ENCODE measurements around the gene LCTL.

The LCTL gene

DNA sequence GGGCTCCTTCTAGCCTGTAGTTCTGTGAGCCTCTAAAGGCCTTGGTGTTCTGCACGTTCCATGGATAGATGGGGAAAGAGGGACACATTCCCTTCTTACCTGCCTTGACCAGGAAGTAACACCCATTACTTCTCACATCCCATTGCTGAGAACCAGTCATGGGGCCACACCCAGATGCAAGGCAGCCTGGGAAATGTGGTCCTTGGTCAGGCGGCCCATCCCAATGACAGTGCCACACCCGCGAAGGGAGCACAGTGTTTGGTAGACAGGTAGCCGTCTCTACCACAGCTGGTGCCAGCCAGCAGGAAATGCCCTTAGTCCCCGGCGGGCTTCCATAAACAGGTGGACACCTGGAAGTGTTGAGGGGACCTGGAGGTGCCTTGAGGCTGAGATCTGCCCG lies 23.2 kb upstream of the LCTL start:
- H3K4me3 ChIP-seq (ENCODE audit: low read length) = no peak overlapping the region
- H3K4me2 ChIP-seq (ENCODE audit: low read length) = no peak overlapping the region
- no peaks in the 10 kb centered on the region for H3K9me3 ChIP-seq (replicated peaks; ENCODE audit: low read length)
- no peaks in the 10 kb centered on the region for H3K4me1 ChIP-seq (ENCODE audit: control insufficient read depth, insufficient read depth, low read length)
- no peaks in the 10 kb centered on the region for H3K36me3 ChIP-seq (ENCODE audit: insufficient read depth, low read length)
- no peak overlapping the region for H3K9ac ChIP-seq (ENCODE audit: low read depth, low read length)
- H3K27me3 ChIP-seq (ENCODE audit: control insufficient read depth, insufficient read depth, low read length) = peaks cover 64% of the 10 kb centered on the region

DNA sequence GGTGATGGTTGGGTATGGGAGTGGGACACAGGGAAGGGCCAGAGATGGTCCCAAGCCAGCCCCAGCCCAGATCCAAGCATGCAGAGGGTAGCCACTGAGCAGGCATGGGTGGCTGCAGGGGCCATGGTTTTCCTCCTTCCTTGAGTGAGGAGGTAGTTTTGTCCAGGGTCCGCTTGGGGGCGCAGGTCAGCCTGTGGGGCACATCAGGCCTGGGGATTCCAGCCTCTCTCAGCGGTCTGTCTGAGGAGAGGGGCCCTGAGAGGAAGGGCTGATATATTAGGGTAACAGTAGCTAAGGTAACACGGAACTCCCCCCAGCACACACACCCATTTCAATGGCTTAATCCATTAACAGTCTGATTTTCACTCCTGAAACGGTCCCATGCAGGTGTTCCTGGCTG lies 22.7 kb upstream of the LCTL start:
- peaks cover 60% of the 10 kb centered on the region for H3K27me3 ChIP-seq (ENCODE audit: control insufficient read depth, insufficient read depth, low read length)
- H3K4me2 ChIP-seq (ENCODE audit: low read length) = no peak overlapping the region
- no peaks in the 10 kb centered on the region for H3K36me3 ChIP-seq (ENCODE audit: insufficient read depth, low read length)
- H3K9me3 ChIP-seq (replicated peaks; ENCODE audit: low read length) = no peaks in the 10 kb centered on the region
- no peak overlapping the region for H3K4me3 ChIP-seq (ENCODE audit: low read length)
- H3K4me1 ChIP-seq (ENCODE audit: control insufficient read depth, insufficient read depth, low read length) = no peaks in the 10 kb centered on the region
- no peak overlapping the region for H3K9ac ChIP-seq (ENCODE audit: low read depth, low read length)

DNA sequence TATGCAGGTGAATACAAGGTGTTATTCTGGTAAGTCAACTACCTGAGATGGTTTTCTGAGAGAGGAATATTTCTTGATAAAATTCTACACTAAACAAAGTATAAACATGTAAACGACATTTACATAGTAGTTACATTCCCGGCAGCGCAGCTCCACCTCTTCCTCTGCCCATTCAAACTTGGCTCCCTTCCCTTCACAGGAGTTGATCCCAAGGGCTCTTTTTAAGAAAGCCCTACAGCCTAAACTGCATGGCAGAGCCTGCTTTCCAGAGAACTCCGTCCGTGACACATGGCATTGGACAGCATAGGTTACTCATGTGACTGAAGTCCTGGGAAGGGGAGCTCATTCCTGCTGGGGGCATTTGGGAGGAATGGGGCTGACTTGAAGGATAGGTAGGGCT lies 22.0 kb upstream of the LCTL start:
- peaks cover 53% of the 10 kb centered on the region for H3K27me3 ChIP-seq (ENCODE audit: control insufficient read depth, insufficient read depth, low read length)
- H3K36me3 ChIP-seq (ENCODE audit: insufficient read depth, low read length) = no peaks in the 10 kb centered on the region
- no peak overlapping the region for H3K4me3 ChIP-seq (ENCODE audit: low read length)
- H3K9ac ChIP-seq (ENCODE audit: low read depth, low read length) = no peak overlapping the region
- H3K9me3 ChIP-seq (replicated peaks; ENCODE audit: low read length) = no peaks in the 10 kb centered on the region
- H3K4me1 ChIP-seq (ENCODE audit: control insufficient read depth, insufficient read depth, low read length) = no peaks in the 10 kb centered on the region
- H3K4me2 ChIP-seq (ENCODE audit: low read length) = no peak overlapping the region

DNA sequence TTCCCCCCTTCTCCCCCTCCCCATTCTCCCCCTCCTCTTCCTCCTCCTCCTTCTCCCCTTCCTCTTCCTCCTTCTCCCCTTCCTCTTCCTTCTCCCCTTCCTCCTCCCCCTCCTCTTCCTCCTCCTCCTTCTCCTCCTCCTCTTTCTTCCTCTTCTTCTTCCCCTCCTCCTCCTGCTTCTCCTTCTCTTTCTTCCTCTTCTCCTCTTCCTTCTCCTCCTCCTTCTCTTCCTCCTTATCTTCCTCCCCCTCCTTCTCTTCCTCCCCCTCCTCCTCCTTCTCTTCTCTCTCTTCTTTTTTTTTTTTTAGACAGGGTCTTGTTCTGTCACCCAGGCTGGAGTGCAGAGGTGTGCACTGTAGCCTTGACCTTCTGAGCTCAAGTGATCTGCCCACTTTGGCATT lies 21.2 kb upstream of the LCTL start:
- no peaks in the 10 kb centered on the region for H3K9me3 ChIP-seq (replicated peaks; ENCODE audit: low read length)
- no peak overlapping the region for H3K4me2 ChIP-seq (ENCODE audit: low read length)
- H3K9ac ChIP-seq (ENCODE audit: low read depth, low read length) = no peak overlapping the region
- H3K4me1 ChIP-seq (ENCODE audit: control insufficient read depth, insufficient read depth, low read length) = no peaks in the 10 kb centered on the region
- H3K4me3 ChIP-seq (ENCODE audit: low read length) = no peak overlapping the region
- no peaks in the 10 kb centered on the region for H3K36me3 ChIP-seq (ENCODE audit: insufficient read depth, low read length)
- peaks cover 50% of the 10 kb centered on the region for H3K27me3 ChIP-seq (ENCODE audit: control insufficient read depth, insufficient read depth, low read length)

DNA sequence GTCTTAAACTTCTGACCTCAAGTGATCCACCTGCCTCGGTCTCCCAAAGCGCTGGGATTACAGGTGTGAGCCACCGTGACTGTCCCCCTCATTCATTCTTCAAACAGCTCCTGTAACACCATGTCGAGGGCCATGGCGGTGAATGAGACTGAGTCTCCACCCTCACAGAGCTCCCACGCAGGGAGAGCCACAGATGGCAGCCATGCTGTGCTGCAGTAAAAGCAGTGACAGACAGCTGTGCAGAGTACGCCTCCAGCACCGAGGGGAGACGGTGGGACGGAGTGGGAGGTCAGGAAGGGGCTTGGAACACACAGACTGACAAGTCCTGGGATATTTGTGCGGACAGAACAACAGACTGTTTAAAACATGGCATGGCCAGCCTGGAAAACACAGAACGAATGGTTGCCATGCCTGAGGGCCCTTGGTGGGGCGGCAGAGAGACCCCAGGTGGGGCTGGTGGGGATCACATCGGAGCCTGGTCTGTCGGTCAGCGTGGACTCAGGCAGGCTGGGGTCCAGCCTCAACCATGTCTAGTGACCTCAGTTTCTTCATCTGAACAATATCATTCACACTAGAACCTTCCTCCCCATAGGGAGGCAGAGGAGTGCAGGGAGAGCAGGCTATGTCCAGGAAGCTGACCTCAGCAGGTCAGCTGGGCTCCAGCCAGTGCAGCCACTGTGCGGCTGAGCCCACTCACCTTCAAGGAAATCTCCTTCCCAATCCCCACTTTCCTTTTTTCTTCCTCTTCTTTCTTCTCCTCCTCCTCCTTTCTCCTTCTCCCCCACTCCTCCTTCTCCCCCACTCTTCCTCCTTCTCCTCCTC lies 20.6 kb upstream of the LCTL start:
- no peaks in the 10 kb centered on the region for H3K9me3 ChIP-seq (replicated peaks; ENCODE audit: low read length)
- no peak overlapping the region for H3K9ac ChIP-seq (ENCODE audit: low read depth, low read length)
- H3K4me2 ChIP-seq (ENCODE audit: low read length) = no peak overlapping the region
- no peak overlapping the region for H3K4me3 ChIP-seq (ENCODE audit: low read length)
- peaks cover 50% of the 10 kb centered on the region for H3K27me3 ChIP-seq (ENCODE audit: control insufficient read depth, insufficient read depth, low read length)
- H3K36me3 ChIP-seq (ENCODE audit: insufficient read depth, low read length) = no peaks in the 10 kb centered on the region
- no peaks in the 10 kb centered on the region for H3K4me1 ChIP-seq (ENCODE audit: control insufficient read depth, insufficient read depth, low read length)

DNA sequence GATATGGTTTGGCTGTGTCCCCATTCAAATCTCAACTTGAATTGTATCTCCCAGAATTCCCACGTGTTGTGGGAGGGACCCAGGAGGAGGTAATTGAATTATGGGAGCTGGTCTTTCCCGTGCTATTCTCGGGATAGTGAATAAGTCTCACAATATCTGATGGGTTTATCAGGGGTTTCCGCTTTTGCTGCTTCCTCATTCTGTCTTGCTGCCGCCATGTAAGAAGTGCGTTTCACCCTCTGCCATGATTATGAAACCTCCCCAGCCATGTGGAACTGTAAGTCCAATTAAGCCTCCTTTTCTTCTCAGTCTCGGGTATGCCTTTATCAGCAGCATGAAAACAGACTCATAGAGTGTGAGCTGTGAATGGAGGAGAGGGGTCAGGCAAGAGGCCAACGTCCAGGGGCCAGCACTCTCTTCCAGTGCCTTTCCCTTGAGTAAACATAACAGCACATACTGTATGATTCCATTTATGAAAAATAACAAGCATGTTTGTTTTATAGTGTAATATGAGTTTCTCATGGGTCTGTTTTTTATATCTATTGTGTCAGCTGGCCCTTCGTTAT lies 16.3 kb upstream of the LCTL start:
- Histone ChIP-seq H3K36me3 (ENCODE audit: insufficient read depth, low read length) (no peaks in the 10 kb centered on the region), H3K4me3 (ENCODE audit: low read length) (no peak overlapping the region), H3K4me1 (ENCODE audit: control insufficient read depth, insufficient read depth, low read length) (peaks cover 13% of the 10 kb centered on the region), H3K9me3 (replicated peaks; ENCODE audit: low read length) (no peaks in the 10 kb centered on the region), H3K27me3 (ENCODE audit: control insufficient read depth, insufficient read depth, low read length) (peaks cover 16% of the 10 kb centered on the region), H3K9ac (ENCODE audit: low read depth, low read length) (no peak overlapping the region), H3K4me2 (ENCODE audit: low read length) (no peak overlapping the region)

DNA sequence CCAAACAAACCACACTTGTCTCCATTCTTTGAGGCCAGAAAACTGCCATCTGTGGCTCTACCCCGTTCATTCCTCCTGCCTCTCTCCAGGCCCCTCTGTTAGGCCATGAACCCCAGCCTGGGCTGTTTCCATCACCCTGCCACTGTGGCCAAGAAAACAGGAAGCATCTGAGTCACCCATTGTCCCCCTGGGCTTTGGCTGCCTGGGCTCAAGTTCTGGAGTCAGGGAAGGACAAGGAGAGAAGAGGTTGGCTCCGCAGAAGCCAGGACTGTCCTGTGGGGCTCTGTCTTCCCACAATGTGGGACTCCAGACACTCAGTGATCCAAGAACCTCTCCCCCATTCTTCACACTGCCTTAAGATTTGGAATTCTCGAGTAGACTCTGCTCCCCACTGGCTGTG lies 14.8 kb upstream of the LCTL start:
- Histone ChIP-seq H3K36me3 (ENCODE audit: insufficient read depth, low read length) (no peaks in the 10 kb centered on the region), H3K9ac (ENCODE audit: low read depth, low read length) (no peak overlapping the region), H3K4me3 (ENCODE audit: low read length) (no peak overlapping the region), H3K4me2 (ENCODE audit: low read length) (no peak overlapping the region), H3K9me3 (replicated peaks; ENCODE audit: low read length) (no peaks in the 10 kb centered on the region), H3K27me3 (ENCODE audit: control insufficient read depth, insufficient read depth, low read length) (peaks cover 7% of the 10 kb centered on the region), H3K4me1 (ENCODE audit: control insufficient read depth, insufficient read depth, low read length) (peaks cover 13% of the 10 kb centered on the region)

DNA sequence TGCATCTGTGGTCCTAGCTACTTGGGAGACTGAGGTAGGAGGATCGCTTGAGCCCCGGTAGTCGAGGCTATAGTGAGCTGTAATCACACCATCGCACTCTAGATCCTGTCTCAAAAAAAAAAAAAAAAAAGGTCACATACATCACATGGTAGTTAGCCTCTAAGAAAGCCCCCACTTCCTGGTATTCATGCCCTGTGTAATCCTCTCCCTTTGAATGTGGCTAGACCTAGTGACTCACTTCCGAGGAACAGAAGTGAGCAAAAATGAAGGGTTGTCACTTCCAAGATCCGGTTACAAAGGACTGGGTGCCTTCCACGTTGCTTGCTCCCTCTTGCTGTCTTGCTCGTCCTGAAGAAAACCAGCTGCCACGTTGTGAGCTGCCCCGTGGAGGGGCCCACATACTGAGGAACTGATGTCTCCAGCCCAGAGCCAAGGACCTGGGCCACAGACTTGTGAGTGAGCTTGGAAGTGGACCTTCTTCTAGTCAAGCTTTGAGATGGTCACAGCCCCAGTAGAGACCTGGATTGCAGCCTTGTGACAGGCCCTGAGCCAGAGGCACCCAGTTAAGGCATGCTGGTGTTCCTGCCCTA lies 12.6 kb upstream of the LCTL start:
- Histone ChIP-seq H3K36me3 (ENCODE audit: insufficient read depth, low read length) (no peaks in the 10 kb centered on the region), H3K9me3 (replicated peaks; ENCODE audit: low read length) (no peaks in the 10 kb centered on the region), H3K27me3 (ENCODE audit: control insufficient read depth, insufficient read depth, low read length) (no peaks in the 10 kb centered on the region), H3K4me1 (ENCODE audit: control insufficient read depth, insufficient read depth, low read length) (peaks cover 13% of the 10 kb centered on the region), H3K9ac (ENCODE audit: low read depth, low read length) (no peak overlapping the region), H3K4me3 (ENCODE audit: low read length) (no peak overlapping the region), H3K4me2 (ENCODE audit: low read length) (no peak overlapping the region)

DNA sequence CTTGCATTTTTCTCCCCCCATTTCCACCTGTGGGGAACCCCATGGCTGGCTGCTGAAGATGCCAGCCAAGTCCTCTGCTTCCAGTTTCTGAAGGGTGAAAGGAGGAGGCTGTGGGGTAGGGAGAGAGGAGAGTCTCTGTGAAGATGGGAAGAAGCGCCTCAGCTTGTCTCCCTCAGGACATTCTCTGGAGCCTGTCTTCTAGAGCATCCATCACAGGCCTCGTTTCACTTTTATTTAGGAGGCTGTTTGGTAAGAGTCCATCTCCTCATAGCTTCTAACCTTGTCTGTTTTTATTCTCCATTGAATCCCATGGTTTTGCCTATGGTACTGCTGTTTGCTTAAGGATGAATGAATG lies 8.8 kb upstream of the LCTL start:
- Histone ChIP-seq H3K36me3 (ENCODE audit: insufficient read depth, low read length) (no peaks in the 10 kb centered on the region), H3K9ac (ENCODE audit: low read depth, low read length) (no peak overlapping the region), H3K4me1 (ENCODE audit: control insufficient read depth, insufficient read depth, low read length) (peaks cover 7% of the 10 kb centered on the region)

DNA sequence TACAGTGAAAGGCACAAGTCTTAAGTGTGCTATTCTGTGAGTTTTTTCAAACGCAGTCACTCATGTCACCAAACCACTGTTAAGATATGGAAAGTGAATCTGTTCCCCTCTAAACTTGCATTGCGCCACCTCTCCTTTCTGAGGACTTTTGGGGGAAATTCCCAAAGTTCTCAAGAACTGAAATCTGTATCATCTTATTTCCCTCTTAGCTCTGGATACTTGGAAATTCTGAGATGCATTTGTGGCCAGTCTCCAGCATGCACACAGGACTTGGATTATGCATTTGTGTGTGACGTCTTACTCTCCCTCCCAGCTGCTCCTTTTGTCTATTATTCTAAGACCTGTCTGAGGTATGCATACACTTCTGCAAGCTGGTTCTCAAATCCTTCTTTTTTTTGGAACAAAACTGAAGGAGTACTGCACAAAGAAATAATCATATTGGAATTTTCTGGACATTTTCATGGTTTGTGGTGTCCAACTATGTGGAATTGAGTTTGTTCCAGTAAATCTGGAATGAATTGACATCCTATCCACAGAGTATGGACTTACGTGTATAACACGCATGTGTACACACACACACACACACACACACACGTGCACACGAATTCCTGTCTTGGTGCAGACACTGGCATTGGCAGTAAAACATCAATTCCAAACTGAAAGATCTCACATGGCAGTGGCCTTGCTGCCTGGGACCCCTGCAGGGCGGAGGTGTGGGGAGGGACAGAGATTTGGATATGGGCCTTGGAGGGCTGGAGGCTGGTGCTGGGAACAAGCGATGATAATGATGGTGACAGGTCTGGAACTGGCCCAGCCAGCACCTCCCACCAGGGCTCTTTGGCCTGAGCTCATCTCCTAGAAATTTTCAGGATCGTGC lies 8.2 kb upstream of the LCTL start:
- Histone ChIP-seq H3K4me1 (ENCODE audit: control insufficient read depth, insufficient read depth, low read length) (peaks cover 7% of the 10 kb centered on the region), H3K27me3 (ENCODE audit: control insufficient read depth, insufficient read depth, low read length) (no peaks in the 10 kb centered on the region), H3K9me3 (replicated peaks; ENCODE audit: low read length) (no peaks in the 10 kb centered on the region), H3K4me3 (ENCODE audit: low read length) (no peak overlapping the region), H3K4me2 (ENCODE audit: low read length) (no peak overlapping the region), H3K36me3 (ENCODE audit: insufficient read depth, low read length) (no peaks in the 10 kb centered on the region), H3K9ac (ENCODE audit: low read depth, low read length) (no peak overlapping the region)

More for the DNA sequence above, 8.8 kb upstream of the LCTL start:
- Histone ChIP-seq H3K9me3 (replicated peaks; ENCODE audit: low read length) (no peaks in the 10 kb centered on the region), H3K4me3 (ENCODE audit: low read length) (no peak overlapping the region), H3K4me2 (ENCODE audit: low read length) (no peak overlapping the region), H3K27me3 (ENCODE audit: control insufficient read depth, insufficient read depth, low read length) (no peaks in the 10 kb centered on the region)

DNA sequence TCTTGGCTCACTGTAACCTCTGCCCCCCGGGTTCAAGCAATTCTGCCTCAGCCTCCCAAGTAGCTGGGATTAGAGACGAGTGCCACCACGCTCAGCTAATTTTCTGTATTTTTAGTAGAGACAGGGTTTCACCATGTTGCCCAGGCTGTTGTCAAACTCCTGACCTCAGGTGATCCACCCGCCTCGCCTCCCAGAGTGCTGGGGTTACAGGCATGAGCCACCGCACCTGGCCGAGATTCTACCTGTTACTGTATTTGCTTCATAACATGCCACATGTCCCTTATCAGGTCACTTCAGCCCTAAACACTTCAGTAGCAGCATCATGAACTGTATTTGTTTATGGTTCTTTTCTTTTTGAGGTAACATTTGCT lies 7.5 kb upstream of the LCTL start:
- Histone ChIP-seq H3K4me3 (ENCODE audit: low read length) (no peak overlapping the region), H3K9me3 (replicated peaks; ENCODE audit: low read length) (no peaks in the 10 kb centered on the region), H3K4me2 (ENCODE audit: low read length) (no peak overlapping the region), H3K9ac (ENCODE audit: low read depth, low read length) (no peak overlapping the region), H3K4me1 (ENCODE audit: control insufficient read depth, insufficient read depth, low read length) (peaks cover 4% of the 10 kb centered on the region), H3K36me3 (ENCODE audit: insufficient read depth, low read length) (no peaks in the 10 kb centered on the region), H3K27me3 (ENCODE audit: control insufficient read depth, insufficient read depth, low read length) (no peaks in the 10 kb centered on the region)
